HG02884 (cell line): ENCODE results near the gene SPG11.
"Not testable (repeated sequence)": the region's sequence is repeated elsewhere in the genome, so short reads cannot be mapped to it uniquely, and the experiment has no call there.

Experiments
- ATAC-seq: cut with Tn5 transposase; IDR thresholded peaks from one replicate; pipeline ENCODE4 v1.9.1; 2021; ENCODE audit warnings: mild to moderate bottlenecking, moderate library complexity; ENCODE audit not compliant: unreplicated experiment

The SPG11 gene

GRCh38 chr15:44676676-44677075 is 13.2 kb upstream of the SPG11 start:
- ATAC-seq, result no peak

DNA sequence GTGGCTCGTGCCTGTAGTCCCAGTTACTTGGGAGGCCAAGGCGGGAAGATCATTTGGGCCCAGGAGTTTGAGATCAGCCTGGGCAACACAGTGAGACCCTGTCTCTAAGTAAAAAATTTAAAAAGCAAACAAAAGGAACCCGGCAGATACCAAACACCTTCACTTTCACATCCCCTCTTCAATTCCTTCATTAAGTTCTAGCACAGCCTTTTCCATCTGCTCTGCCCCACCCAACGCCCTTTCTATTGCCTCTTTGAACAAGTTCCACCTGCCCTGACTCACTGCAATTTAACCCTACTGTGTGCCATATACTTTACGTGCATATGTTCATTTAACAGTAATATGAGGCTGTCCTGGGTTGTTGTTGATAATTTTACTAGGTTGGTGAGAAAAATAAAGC is 12.4 kb upstream of the SPG11 start:
- no peak for ATAC-seq

GRCh38 chr15:44673639-44674038 is 10.2 kb upstream of the SPG11 start:
- ATAC-seq, result no peak

DNA sequence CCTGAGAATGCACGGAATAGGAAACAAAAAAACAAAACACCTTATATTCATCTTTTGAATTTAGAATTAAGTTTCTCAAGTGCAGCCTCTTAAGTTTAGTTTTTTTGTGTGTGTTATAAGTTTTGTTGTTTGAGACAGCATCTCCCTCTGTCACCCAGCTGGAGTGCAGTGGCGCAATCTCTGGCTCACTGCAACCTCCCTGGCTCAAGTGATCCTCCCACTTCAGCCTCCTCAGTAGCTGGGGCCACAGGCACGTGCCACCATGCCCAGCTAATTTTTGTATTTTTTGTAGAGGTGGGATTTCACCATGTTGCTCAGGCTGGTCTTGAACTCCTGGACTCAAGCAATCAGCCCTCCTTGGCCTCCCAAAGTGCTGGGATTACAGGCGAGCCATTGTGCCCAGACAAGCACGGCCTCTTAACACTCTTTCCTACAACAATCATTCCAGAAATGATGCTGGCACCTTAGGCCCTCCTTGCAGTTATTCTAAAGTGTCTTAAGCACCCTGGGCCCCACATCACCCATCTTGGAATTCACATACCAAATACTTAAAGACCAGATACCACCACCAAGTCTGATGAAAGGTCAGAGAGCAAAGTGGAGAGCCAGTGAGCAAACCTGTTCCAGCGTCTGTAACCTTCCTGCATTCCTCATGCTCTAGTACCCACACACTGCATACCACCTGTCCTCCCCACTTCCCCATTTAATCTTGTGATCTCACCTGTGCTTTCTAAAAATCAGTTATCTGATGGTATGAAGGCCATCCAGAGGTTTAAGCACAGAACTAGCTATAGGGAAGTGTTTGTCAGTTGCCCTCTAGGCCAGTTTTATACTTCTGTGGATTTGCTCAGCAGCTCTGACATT is 6.9 kb upstream of the SPG11 start:
- no peak for ATAC-seq

- no peak for ATAC-seq
Measured at GRCh38 chr15:44668921-44669320, 5.5 kb upstream of the SPG11 start.

GRCh38 chr15:44667039-44667360 is 3.5 kb upstream of the SPG11 start:
- ATAC-seq, result no peak

DNA sequence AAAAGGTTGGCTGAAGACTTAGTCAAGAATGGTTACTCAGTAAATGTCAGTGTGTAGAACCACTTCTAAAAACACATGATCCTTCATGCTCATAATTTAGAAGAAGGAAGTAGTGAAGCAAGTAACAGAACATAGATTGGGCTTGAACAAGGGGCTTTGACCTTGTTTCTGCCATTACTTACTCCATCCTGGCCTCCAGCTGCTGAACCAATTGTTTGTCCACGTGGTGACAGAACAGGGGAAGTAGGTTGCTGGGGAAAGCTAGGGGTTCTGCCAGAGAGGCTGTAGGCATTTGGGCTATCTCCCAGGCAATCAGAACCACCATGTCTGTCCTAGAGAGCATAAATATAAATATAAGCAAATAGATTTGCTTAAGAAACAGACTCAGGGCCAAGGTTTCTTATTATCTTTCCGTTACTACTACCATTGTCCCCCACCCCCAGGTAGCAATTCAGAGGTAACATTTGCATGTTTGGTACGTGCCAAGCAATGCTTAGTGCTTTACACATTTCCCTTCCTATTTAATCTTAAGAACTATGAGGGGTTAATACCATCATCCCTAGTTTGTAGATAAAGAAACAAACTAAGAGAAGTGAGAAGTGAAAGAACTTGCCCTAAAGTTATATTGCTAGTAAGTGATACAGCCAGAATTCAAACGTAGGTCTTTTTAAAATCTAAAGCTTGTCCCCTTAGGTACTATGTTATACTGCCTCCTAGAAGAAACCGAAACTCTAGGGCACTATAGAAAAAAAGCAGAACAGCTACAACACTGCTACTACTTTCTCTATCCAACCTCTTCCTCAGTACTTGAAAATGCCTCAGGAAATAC is 3.0 kb upstream of the SPG11 start:
- ATAC-seq, result no peak

GRCh38 chr15:44662478-44663409 is 718 bp downstream of the SPG11 start:
- peak; percentile 49 for ATAC-seq

- ATAC-seq, result no peak
Measured at GRCh38 chr15:44661576-44661975, 1.9 kb downstream of the SPG11 start.

DNA sequence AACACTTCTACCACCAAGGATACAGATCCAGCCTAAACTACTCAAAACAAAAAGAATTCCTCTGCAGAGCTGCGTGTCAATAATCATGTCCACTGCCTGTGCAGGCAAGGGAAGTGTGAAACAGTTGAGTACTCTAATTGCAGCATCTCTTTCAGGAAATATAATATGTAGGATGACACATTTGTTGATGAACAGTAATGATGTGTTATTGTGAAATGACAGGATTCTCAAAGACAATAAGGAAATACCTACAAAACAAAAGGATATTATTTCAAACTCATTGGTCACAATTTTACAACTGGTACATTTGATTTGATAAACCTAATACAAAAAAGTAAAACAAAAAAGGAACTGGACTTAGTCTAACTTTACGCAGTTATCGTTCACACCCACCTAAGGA is 4.4 kb downstream of the SPG11 start:
- ATAC-seq, result no peak

DNA sequence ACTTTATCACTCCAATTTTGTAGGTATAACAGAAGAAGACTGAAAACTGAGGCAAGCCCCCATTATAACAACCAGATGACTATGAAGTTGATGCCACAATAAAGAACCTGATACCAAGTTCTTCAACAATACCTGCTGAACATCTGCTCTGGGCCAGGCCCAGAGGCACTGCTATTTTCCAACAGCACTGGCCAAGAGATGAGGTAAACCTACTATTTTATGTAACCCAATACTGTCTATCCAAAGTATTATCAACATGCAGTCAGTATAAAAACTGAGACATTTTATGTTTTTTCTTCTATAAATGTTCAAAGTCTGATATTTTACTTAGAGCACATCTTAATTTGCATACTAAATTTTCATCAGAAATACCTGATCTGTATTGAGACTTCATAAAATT is 6.1 kb downstream of the SPG11 start:
- ATAC-seq, result no peak

DNA sequence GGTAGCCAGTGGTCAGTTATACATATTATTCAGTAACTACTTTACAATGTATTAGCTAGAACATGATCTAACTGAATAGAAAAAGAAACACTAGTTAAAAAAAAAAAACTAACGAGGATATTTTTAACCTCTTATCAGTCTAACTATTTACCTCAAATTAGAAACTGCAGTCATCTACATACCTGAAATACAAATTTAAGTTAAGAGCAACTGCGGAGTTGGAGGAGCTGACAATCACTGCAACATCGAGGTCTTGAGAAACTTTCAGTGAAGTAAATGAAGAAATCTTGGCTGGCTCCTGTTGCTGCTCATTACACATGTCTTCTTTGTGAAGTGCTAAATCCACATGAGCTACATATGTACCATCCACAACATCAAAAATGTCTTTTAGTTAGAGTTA is 6.5 kb downstream of the SPG11 start:
- ATAC-seq, result no peak

DNA sequence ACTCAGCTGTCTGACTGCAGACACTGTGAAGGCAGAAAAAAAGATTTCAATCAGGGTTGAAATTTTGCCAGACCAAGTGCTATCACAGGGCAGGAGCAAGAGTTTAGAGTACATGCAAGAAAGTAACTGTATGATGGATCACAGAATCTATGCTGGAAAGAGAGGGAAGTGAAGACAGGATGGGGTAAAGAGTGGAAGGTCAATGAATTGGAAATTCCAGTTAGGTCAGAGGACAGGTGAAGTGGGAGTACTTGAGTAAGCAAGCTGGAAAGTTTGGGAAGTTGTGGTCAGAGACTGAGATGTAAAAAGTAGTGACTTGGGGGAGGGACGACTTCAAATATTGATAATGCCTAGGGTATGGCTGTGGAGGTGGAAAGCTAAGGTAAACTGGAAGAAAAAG is 7.2 kb downstream of the SPG11 start:
- no peak for ATAC-seq

GRCh38 chr15:44654858-44655257 is 8.6 kb downstream of the SPG11 start:
- no peak for ATAC-seq

GRCh38 chr15:44647637-44648036 is 15.8 kb downstream of the SPG11 start:
- ATAC-seq, result no peak

GRCh38 chr15:44647036-44647435 is 16.4 kb downstream of the SPG11 start:
- no peak for ATAC-seq

DNA sequence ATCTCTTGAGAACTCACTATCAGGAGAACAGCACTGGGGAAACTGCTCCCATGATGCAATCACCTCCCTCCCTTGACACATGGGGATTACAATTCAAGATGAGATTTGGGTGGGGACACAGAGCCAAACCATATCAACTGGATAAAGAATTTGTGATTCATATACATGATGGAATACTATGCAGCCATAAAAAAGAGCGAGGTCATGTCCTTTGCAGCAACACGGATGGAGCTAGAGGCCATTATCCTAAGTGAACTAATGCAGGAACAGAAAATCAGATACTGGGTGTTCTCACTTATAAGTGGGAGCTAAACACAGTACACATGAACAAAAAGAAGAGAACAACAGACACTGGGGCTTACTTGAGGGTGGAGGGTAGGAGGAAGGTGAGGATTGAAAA is 17.0 kb downstream of the SPG11 start:
- no peak for ATAC-seq

GRCh38 chr15:44641651-44642050 is 21.8 kb downstream of the SPG11 start:
- ATAC-seq, result no peak

DNA sequence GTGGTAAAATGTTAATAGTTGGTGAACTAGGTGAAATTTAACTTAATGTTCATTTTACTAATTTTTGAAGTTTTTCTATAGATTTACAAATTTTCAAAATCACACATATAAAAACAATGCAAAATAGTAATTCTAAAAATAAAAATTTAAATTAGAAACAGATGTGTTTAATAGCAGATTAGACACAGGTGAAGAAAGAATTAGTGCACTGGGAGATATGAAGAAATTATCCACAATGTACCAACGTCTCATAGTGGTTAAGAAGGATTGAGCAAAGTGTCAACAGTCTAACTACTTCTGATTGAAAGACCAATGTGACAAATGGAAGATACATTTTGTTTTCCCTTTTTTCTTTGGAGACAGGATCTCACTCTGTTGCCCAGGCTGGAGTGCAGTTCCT is 26.5 kb downstream of the SPG11 start:
- no peak for ATAC-seq

DNA sequence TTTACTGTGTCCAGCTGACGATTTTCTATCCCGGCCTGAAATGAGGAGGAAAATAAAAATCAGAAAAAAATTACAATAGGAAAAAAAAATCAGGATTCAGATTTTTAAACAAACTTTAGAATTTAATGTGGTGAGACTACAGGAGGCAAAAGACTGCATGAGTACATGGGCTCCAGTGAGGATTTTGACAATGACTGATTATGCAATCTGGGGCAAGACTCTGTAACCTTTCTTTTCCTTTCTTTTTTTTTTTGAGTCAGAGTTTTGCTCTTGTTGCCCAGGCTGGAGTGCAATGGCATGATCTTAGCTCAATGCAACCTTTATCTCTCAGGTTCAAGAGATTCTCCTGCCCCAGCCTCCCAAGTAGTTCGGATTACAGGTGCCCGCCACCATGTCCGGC is 29.9 kb downstream of the SPG11 start:
- no peak for ATAC-seq

GRCh38 chr15:44625286-44625685 is 38.2 kb downstream of the SPG11 start:
- not testable (repeated sequence) for ATAC-seq
